Measurements from ENCODE around the gene PPP1R18. TPM values are rescaled to one million over a fixed set of nuclear protein-coding genes. Genes with fewer than 3 reads are reported as not detected.

Gene PPP1R18
- total and polyA plus RNA-seq, 9 of the 15 experiments (the other 6 are each of a cell fraction or from before 2014, with no cell fraction given): 12.0 to 99.2 (median 42.6) TPM

GRCh38 chr6:30721198-30722024 lies 35.0 kb upstream of the PPP1R18 start (continued):
- peak; percentile 91; the same call in 1 of the 2 replicates for TF ChIP-seq FOXO4 (CRISPR knock-in tag; IDR thresholded peaks at IDR 0.05)
- peak; percentile 84; the same call in 1 of the 2 replicates for TF ChIP-seq TARDBP (IDR thresholded peaks at IDR 0.05)
- no peak; the same call in 1 of the 2 replicates for TF ChIP-seq ZNF224 (CRISPR knock-in tag; IDR thresholded peaks at IDR 0.05)
- no peak for TF ChIP-seq IRF1 (CRISPR knock-in tag; IDR thresholded peaks at IDR 0.05; ENCODE audit: borderline replicate concordance)
- TF ChIP-seq NFATC3 (IDR thresholded peaks at IDR 0.05): peak; percentile 74; the same call in 1 of the 2 replicates
- TF ChIP-seq ZNF134 (CRISPR knock-in tag; conservative IDR thresholded peaks at IDR 0.05): no peak
- TF ChIP-seq, protein P1, sequence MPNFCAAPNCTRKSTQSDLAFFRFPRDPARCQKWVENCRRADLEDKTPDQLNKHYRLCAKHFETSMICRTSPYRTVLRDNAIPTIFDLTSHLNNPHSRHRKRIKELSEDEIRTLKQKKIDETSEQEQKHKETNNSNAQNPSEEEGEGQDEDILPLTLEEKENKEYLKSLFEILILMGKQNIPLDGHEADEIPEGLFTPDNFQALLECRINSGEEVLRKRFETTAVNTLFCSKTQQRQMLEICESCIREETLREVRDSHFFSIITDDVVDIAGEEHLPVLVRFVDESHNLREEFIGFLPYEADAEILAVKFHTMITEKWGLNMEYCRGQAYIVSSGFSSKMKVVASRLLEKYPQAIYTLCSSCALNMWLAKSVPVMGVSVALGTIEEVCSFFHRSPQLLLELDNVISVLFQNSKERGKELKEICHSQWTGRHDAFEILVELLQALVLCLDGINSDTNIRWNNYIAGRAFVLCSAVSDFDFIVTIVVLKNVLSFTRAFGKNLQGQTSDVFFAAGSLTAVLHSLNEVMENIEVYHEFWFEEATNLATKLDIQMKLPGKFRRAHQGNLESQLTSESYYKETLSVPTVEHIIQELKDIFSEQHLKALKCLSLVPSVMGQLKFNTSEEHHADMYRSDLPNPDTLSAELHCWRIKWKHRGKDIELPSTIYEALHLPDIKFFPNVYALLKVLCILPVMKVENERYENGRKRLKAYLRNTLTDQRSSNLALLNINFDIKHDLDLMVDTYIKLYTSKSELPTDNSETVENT (CRISPR knock-in tag; IDR thresholded peaks at IDR 0.05): peak; percentile 81
- peak; percentile 84 for TF ChIP-seq ZNF561 (CRISPR knock-in tag; conservative IDR thresholded peaks at IDR 0.05)
- TF ChIP-seq KDM2B (CRISPR knock-in tag; IDR thresholded peaks at IDR 0.05): no peak
- TF ChIP-seq POLR2H (tag; IDR thresholded peaks at IDR 0.05; ENCODE audit: low read depth): no peak
- TF ChIP-seq MAX (CRISPR knock-in tag; IDR thresholded peaks at IDR 0.05): peak; percentile 95
- TF ChIP-seq ZNF143 (CRISPR knock-in tag; IDR thresholded peaks at IDR 0.05): peak; percentile 13; the same call in 1 of the 2 replicates
- no peak for TF ChIP-seq DDX20 (tag; IDR thresholded peaks at IDR 0.05; ENCODE audit: low read depth)
- peak; percentile 48; the same call in 1 of the 2 replicates for TF ChIP-seq EP400 (IDR thresholded peaks at IDR 0.05)
- no peak; the same call in 1 of the 2 replicates for TF ChIP-seq MAFF (IDR thresholded peaks at IDR 0.05; ENCODE audit: low read length)
- TF ChIP-seq ZNF57 (CRISPR knock-in tag; IDR thresholded peaks at IDR 0.05): no peak
- peak; percentile 61 for TF ChIP-seq DPF2 (IDR thresholded peaks at IDR 0.05)
- TF ChIP-seq, protein P2, sequence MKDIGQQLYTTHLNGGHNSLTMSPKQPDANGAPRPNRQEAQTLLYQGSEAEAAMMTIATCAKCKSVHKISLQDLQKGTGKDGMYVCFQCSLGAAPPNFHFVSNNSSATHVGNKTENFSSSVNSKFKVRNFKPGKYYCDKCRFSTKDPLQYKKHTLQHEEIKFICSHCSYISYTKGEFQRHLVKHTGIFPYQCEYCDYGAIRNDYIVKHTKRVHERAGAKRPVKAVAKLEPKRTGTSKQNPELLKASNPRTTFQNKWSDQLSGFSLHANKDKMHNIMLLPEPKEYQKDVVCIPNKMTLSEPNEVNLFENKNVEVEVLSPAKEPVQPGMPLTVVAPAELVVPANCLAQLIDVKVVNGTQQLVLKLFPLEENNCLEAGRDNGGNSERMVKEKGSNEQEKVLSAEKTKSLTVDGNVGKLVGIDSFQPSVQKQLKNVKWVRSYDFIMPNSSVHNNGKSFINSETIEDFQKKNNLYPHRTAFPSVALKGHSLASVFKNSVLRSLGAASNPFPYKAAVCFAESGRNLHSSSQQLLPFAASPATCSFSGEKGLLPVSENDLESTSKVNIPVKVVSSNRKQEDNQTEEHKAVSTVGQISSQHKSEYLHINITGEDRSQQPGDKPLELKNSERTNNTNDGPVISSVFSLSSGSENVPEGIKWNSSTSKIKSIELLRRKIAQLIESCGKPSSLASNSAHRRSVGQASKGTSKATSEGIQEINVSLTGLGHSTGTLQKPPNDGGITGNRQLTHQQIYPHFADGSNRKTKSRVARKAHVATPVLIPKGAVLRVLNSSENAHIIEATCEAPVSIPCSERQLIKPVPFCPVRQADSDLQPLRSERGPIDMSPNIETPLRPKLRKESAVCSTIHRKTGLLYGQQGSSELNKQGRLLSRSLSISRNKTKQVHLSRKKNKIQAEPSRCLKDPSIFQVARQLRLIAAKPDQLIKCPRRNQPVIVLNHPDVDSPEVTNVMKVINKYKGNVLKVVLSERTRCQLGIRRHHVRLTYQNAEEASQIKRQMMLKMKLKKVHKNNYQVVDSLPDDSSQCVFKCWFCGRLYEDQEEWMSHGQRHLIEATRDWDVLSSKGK (CRISPR knock-in tag; IDR thresholded peaks at IDR 0.05): no peak
- no peak for TF ChIP-seq ZNF766 (CRISPR knock-in tag; conservative IDR thresholded peaks at IDR 0.05)
- TF ChIP-seq ZNF583 (CRISPR knock-in tag; IDR thresholded peaks at IDR 0.05): peak; percentile 82
